Effector CD8-positive, alpha-beta T cell (primary cell): Measurements from ENCODE around the gene TUBGCP6.

Source experiments
- DNase-seq: peaks from one replicate; lab custom pipeline; 2025; lab: John Stamatoyannopoulos, UW
- total RNA-seq, 4 experiments: gene quantifications; one replicate each; lab custom pipeline; 2026; lab: John Stamatoyannopoulos, UW

TUBGCP6 gene, protein sequence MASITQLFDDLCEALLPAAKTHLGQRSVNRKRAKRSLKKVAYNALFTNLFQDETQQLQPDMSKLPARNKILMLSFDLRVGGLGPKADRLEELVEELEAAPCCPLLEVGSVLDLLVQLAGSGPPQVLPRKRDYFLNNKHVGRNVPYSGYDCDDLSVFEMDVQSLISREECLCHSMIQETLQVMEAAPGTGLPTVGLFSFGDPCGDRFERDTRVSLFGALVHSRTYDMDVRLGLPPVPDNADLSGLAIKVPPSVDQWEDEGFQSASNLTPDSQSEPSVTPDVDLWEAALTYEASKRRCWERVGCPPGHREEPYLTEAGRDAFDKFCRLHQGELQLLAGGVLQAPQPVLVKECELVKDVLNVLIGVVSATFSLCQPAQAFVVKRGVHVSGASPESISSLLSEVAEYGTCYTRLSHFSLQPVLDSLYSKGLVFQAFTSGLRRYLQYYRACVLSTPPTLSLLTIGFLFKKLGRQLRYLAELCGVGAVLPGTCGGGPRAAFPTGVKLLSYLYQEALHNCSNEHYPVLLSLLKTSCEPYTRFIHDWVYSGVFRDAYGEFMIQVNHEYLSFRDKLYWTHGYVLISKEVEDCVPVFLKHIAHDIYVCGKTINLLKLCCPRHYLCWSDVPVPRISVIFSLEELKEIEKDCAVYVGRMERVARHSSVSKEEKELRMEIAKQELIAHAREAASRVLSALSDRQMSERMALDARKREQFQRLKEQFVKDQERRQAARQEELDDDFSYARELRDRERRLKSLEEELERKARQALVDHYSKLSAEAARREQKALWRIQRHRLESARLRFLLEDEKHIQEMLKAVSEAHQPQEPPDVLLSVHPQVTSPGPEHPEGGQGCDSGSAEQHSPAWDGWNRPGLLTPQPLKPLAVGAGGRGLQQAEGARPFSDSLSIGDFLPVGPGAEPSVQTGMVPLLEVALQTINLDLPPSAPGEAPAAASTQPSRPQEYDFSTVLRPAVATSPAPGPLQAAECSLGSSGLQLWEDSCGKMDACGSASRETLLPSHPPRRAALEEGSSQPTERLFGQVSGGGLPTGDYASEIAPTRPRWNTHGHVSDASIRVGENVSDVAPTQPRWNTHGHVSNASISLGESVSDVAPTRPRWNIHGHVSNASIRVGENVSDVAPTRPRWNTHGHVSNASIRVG (N-terminal part only)
- total RNA-seq, result 272 to 424 (median 370) reads per million in 4 experiments

GRCh38 chr22:50244420-50245213, at the start of gene TUBGCP6:
Gene TUBGCP6 (minus strand): TSS chr22:50245023. CDS start chr22:50244459, 564 bp downstream.
- peak; percentile 80 for DNase-seq

DNA sequence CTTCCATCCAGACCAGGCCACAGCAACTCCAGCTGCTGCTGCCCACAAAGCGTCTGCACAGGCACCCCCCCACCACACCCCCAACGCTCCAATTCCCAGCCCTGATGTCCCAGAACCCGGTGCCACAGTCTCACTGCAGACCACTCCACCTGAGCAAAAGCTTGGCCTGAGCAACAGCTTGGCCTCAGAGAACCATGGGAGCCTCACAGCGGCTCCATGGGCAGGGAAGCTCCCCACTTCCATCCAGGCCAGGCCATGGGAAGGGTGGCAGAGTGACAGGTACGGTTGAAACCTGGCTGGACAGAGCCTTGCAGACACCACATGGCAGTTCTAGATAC, 49.5 kb upstream of the TUBGCP6 start:
- DNase-seq, result no peak

GRCh38 chr22:50293441-50294318, 48.9 kb upstream of the TUBGCP6 start:
- DNase-seq, result no peak

DNA sequence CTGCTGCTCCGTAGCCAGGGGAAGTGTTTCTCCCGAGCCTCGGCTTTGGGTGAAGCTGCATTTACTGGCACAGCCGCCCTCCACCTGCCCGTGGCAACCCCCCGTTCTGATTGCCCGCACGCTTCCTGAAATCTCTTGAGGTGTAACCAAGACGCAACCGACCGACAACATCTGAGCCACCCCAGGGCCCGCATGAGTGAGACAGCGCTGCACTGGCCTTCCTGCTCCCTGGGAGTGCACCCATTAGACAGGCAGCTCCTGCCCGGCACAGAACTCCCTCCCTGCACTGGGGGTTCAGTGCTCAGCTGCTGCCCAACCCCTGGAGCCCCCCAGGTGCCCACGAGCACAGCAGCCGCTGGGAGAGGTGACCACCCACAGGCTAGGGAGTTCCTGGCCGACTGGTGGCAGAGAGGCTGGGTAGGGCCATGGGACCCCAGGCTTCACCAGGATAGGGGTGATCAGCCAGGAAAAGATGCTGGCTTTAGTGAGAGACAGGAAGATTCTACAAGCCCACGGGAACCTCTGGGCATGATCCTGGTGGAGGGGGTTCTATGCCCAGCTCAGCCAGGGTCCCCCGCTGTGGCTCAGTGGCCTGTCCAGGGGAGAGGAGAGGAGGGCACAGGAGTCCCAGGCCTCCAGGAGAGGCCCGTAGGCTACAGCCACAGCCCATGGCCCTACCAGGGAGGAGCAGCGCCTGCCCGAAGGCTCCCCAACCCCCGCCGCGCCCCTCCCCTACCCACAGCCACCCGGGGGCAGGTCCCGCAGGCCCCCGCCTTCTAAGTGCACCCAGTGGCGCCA, 48.0 kb upstream of the TUBGCP6 start:
- DNase-seq, result no peak

DNA sequence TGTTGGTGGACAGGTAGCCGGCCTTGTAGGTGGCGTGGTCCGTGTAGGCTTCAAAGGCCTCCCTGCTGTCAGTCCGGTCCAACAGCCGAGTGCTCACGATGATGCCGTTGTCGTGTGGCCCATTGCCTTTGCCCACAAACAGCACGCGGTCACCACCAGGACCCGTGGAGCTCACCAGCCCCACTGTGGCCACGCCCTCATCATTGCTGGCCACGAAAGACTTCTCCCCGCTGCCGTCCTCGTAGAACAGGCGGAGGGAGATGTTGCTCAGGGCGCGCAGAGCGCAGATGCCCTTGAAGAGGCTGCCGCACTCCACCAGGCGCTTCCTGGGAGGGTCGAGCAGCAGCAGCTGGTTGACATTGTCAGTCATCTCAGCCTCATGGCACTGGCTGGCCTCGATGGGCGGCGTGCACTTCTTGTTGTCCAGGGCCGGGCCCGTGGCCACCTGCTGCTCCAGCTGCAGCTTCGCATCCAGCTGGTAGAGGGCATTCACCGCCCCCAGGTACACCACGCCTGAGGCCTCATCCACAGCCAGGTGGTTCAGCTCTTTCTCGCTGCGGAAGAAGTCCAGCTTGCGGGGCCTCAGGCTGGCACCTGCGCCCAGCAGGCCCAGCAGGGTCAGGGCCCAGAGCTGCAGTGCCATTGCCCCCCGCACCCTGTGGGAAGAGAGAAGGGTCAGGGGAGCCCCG, 45.3 kb upstream of the TUBGCP6 start:
- no peak for DNase-seq

DNA sequence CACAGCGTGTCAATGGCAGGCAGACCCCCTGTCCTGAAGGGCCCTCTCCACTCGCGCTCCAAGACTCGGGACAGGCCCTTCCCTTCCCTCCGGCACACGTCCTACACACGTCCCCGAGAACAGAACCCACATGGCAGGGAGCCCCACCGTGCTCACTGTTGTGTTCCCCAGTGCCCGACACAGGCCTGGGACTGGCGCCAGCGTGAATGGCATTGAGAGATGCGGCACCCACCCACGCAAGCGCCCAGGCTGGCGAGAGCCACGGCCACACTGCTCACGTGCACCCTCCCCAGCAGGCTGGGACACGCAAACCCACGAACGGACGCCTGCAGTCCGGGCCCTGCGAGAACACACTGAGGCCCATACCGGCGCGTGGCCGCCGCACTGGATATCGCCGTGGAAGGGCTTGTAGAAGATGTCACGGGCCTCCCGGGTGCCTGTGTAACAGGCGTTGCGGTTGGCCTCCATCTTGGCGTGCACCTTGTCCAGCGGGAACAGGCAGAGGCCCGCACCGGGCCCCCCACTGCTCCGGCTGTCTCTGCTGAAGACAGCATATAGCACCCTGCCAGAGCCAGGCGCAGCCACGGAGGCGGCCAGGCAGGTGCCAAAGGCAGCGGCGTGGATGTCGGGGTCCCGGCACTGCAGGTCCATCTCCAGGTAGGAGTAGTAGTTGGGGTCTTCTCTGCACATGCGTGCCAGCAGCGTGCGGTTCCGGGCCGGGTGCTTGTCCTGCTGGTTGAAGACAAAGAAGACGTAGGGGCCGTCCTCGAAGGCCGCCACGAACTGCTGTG, 44.5 kb upstream of the TUBGCP6 start:
- DNase-seq, result no peak

- DNase-seq, result no peak
Observed at GRCh38 chr22:50287731-50288130, 42.9 kb upstream of the TUBGCP6 start.

- DNase-seq, result no peak
Observed at GRCh38 chr22:50286701-50287318, 42.0 kb upstream of the TUBGCP6 start.

DNA sequence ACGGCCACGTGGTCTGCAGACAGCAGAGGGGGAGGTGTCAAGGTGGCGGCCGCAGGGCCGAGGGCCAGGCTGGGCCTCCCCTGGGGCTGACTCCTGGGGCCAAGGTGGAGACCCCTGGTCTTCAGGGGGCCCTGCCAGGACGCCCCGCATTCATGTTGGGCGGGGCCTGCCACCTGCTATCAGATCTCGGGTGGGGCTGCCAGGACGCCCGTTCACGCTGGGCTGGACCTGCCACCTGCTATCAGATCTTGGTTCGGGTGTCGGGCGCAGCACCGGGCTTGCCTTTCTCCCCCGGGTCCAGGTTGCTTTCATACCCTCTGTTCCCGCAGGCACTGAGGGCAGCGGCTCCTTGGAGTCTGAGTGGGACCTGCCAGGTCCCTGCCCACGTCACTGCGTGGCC, 41.5 kb upstream of the TUBGCP6 start:
- DNase-seq, result no peak

DNA sequence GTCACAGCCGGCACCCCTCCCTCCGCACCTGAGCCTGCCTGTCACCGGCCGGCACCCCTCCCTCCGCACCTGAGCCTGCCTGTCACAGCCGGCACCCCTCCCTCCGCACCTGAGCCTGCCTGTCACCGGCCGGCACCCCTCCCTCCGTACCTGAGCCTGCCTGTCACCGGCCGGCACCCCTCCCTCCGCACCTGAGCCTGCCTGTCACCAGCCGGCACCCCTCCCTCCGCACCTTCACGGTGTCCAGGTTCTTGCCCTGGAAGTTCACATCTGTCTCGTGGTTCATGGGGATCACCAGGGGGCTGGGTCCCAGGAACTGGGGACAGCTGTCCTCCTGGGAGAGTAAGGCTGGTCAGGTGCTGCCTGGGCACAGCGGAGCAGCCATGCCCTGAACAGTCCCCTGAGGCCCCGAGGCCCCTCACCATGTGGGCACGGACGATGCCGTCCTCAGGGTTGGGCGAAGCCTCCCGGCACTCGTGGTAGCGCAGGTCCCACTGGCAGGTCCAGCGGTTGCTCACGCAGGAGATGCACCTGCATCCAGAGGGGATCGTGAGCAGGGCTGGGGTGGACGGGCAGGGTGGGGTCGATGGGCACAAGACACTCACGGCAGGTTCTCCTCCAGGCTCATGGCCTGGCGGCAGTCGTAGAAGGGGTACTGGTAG, 40.9 kb upstream of the TUBGCP6 start:
- DNase-seq, result no peak

- no peak for DNase-seq
Observed at GRCh38 chr22:50284479-50284878, 39.7 kb upstream of the TUBGCP6 start.

GRCh38 chr22:50283821-50284220, 39.0 kb upstream of the TUBGCP6 start:
- no peak for DNase-seq

DNA sequence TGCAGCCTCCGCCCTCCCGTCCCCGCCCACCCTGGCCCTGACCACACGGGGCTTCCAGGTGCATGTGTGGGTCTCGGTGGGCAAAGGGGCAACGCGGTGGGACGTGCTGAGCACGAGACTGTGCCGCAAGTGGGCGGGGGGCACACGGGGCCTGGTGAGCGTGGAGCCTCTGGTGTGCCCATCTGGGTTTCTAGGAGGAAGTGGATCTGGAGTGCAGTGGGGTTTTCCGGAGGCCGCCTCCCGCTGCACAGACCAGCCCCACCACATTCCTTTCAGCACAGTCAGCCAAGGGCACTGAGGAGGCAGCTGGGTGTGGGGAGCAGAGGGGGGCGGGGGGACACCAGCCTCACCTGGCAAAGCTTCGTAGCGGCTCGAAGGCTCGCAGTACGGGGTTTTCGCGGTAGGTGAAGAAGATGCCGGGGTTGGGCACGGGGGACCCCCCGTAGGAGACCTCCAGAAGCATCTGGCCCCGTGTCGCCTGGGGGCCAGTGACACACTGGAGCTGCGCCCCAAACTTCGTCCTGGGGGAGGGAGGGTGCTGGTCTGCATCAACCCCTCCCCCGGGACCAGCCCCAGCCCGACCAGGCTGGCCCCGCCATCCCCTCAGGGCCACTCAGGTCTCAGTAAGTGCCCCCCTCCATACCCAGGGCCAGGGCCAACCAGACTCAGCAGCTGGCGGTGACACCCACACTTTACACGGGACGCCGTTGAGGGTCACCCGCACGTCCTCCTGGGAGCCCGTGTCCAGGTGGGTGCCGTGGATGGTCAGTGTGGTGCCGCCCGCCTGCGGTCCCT, 37.7 kb upstream of the TUBGCP6 start:
- DNase-seq, result no peak

DNA sequence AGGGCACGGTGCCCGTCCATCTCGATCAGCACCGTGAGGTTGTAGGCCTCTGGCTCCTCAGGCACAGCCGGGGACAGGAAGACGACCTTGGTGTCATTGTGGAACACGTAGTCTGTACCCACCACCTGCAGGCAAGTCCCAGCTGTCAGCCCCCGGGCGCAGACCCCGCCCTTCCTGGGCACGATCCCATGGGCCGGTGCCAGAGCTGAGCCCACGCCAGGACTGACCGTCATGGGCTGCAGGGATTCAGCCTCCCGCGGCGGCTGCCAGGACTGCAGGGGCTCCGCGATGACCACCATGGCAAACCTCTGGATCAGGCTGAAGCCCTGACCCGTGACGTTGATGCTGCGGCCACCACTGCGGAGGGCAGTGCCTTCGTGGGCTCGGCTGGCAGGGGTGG, 37.1 kb upstream of the TUBGCP6 start:
- DNase-seq, result no peak

- DNase-seq, result no peak
Observed at GRCh38 chr22:50281384-50281760, 36.5 kb upstream of the TUBGCP6 start.

DNA sequence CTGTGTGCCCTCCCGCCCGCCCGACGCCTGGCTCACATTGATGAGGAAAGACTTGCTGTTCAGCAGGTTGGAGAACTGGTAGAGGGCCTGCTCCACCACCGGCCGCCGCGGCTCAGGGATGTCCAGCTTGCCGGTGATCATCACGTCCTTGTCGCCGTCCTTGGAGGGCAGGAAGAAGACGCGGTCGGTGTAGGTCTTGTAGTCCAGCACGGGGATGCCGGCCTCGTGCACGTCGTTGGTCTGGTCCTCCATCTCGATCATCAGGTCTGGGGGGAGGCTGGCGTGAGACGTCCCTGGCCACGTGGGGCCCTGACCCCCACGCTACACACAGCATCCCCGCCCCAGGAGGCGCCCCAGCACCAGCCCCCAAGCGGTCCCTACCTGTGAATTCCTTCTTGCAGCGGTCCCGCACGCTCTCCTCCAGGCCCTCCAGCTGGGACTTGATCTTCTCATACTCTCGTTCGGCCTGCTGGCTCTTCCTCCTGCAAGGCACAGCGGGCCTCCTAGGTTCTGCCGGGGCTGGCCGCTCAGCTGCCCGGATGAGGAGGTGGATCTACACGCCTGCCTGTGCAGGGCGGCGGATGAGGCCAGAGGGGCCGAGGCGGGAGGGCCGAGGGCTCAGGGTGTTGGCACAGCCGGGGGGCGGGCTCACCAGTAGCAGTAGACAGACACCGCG, 36.0 kb upstream of the TUBGCP6 start:
- no peak for DNase-seq
